AG10803 (cell line): ENCODE data around the gene EEIG1.

Source experiments
- DNase-seq: peaks from one replicate; pipeline ENCODE4 v3.0.0; 2010; ENCODE audit warnings: low read depth
- H3K4me3 ChIP-seq: 2 replicates; pipeline ENCODE4 v1.5.1; 2011; ENCODE audit warnings: mild to moderate bottlenecking, low read length, control low read depth
- CTCF ChIP-seq: conservative IDR thresholded peaks from 2 replicates; pipeline ENCODE4 v1.5.1; 2011; ENCODE audit warnings: mild to moderate bottlenecking, low read length, control low read depth, inconsistent platforms

Gene EEIG1

GRCh38 chr9:127974001-127974768 is 6.6 kb downstream of the EEIG1 start:
- TF ChIP-seq CTCF: no peak
- H3K4me3 ChIP-seq: peak overlapping the region; percentile 28
- DNase-seq: no peak

GRCh38 chr9:127973169-127974000 is 7.4 kb downstream of the EEIG1 start:
- no peak for TF ChIP-seq CTCF
- no peak overlapping the region for H3K4me3 ChIP-seq
- DNase-seq: no peak

DNA sequence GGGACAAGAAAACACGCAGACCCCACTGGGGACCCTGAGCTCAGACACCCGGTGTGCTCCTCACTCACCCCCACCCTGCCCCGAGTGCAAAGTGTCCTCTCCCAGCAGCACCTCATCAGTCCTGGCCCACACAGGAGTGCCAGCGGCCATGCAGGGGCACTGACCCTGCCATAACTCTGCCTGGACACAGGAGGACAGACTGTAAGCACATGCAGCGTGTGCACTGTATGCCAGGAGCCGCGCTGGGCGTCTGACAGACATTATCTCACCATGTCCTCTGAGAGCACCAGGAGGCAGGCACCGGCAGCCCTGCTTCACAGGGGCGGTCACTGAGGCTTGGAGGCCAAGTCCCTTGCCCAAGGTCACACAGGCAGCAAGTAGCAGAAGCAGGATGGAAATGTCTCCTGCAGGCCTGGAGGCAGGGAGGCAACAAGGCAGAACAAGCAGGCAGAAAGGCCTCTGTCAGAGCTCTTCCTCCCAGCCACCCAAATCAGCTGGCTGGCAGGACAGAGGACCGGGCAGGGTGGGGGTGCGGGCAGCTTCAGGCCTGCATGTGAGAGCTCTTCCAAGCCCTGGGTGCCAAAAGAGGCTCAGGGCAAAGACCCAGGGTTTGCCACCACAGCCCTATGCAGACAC is 8.4 kb downstream of the EEIG1 start:
- DNase-seq: no peak
- no peak for TF ChIP-seq CTCF
- no peak overlapping the region for H3K4me3 ChIP-seq

DNA sequence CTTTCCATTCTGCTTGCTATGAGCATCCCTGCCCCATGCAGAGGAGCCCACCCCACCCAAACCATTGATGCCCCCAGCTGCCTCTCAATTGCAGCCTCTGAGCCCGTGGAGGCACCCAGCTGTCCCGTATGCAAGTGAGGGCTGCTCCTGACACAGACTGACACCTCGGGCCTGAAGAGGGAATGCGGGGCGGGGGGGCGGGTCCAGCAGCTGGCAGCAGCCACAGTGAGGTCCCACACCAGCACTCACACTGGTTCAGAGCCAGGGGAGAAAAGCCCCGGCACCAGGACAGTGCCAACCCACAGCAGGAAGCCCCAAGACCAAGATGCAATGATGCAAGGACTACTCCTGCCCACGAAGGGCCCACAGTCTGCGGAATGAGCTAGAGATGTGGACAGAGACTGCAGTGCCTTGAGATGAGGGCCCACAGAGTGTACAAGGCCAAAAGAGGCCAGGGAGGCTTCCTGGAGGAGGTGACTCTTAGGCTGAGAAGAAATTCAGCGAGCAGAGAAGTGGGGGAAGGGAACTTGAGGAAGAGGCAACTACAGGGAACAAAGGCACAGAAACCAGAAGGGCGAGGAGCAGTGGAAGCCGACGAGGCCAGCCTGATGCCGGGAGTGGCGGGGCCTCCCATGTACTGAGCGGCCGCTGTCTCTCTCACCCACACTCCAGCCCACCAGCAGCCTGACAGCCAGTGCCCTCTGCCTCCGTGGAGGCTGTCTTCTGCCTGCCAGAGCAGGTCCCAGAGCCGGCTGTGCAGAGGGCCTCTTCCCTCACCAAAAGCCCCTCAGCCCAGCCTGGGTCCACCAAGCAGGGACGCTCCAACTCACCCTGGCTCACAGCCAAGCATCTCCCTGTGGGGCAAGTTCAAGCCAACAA is 9.2 kb downstream of the EEIG1 start:
- TF ChIP-seq CTCF: no peak
- no peak overlapping the region for H3K4me3 ChIP-seq
- DNase-seq: peak; percentile 42

- no peak for TF ChIP-seq CTCF
- no peak overlapping the region for H3K4me3 ChIP-seq
- no peak for DNase-seq
Observed at GRCh38 chr9:127970401-127971313, 10.1 kb downstream of the EEIG1 start.
